Neural cell (in vitro differentiated cells): ENCODE measurements around the gene TEX19. TPM values are rescaled to one million over a fixed set of nuclear protein-coding genes. Genes with fewer than 3 reads are reported as not detected.

Experiments used
- H2AFZ ChIP-seq: fragments of 200-600, 300-800 bp; sonication (generic), shearing (Covaris generic); 2 replicates; pipeline ENCODE4 v1.6.0; 2014; ENCODE audit warnings: low read depth, mild to moderate bottlenecking, antibody characterized with exemption, low read length, moderate library complexity
- H3F3A ChIP-seq: fragments of 200-600 bp; shearing (Covaris generic); 2 replicates; pipeline ENCODE4 v1.6.1; 2016; ENCODE audit warnings: mild to moderate bottlenecking, moderate library complexity, mixed read lengths, antibody characterized with exemption, low read length; ENCODE audit not compliant: insufficient read depth, poor library complexity, severe bottlenecking
- H3K27ac ChIP-seq: fragments of 200-600, 300-800 bp; sonication (generic), shearing (Covaris generic); 2 replicates; pipeline ENCODE4 v1.5.1; 2014; ENCODE audit warnings: mild to moderate bottlenecking, low read length, moderate library complexity
- H3K27me3 ChIP-seq: fragments of 300-800, 200-600 bp; sonication (generic), shearing (Covaris generic); 2 replicates; pipeline ENCODE4 v1.6.0; 2014; ENCODE audit warnings: mild to moderate bottlenecking, low read depth, low read length, moderate library complexity; ENCODE audit not compliant: insufficient read depth
- H3K36me3 ChIP-seq: fragments of 300-800, 200-600 bp; sonication (generic), shearing (Covaris generic); 2 replicates; pipeline ENCODE4 v1.5.1; 2014; ENCODE audit warnings: mild to moderate bottlenecking, antibody characterized with exemption, low read length, moderate library complexity; ENCODE audit not compliant: insufficient read depth
- H3K4me2 ChIP-seq: fragments of 300-800, 200-600 bp; sonication (generic), shearing (Covaris generic); 2 replicates; pipeline ENCODE4 v1.6.0; 2014; ENCODE audit warnings: mild to moderate bottlenecking, low read length
- H3K4me3 ChIP-seq: fragments of 300-800, 200-600 bp; sonication (generic), shearing (Covaris generic); 2 replicates; pipeline ENCODE4 v1.5.1; 2014; ENCODE audit warnings: mild to moderate bottlenecking, low read length, moderate library complexity
- H3K79me2 ChIP-seq: fragments of 200-600 bp; shearing (Covaris generic); replicated peaks from 2 replicates; pipeline ENCODE4 v1.6.0; 2014; ENCODE audit warnings: mild to moderate bottlenecking, low read length, moderate library complexity; ENCODE audit not compliant: insufficient read depth
- H3K9ac ChIP-seq: fragments of 300-800, 200-600 bp; sonication (generic), shearing (Covaris generic); 2 replicates; pipeline ENCODE4 v1.6.1; 2016; ENCODE audit warnings: mild to moderate bottlenecking, low read length, mixed read lengths
- H3K9me2 ChIP-seq: fragments of 200-600 bp; shearing (Covaris generic); 2 replicates; pipeline ENCODE4 v1.6.1; 2016; ENCODE audit warnings: mild to moderate bottlenecking, low read length, mixed read lengths; ENCODE audit not compliant: insufficient read depth
- H3K9me3 ChIP-seq: fragments of 200-600, 300-800 bp; sonication (generic), shearing (Covaris generic); 2 replicates; pipeline ENCODE4 v1.6.1; 2016; ENCODE audit warnings: mild to moderate bottlenecking, mixed run types, low read length, moderate library complexity, mixed read lengths
- H4K20me1 ChIP-seq: fragments of 200-600 bp; shearing (Covaris generic); 2 replicates; pipeline ENCODE4 v1.6.1; 2016; ENCODE audit warnings: mild to moderate bottlenecking, mixed run types; ENCODE audit not compliant: insufficient read depth
- CTCF ChIP-seq: fragments of 450-650 bp; IDR thresholded peaks from 2 replicates; pipeline ENCODE4 v1.5.1; 2014; ENCODE audit warnings: antibody characterized with exemption, mild to moderate bottlenecking, moderate library complexity; ENCODE audit not compliant: poor library complexity, severe bottlenecking
- EP300 ChIP-seq: fragments of 450-650 bp; conservative IDR thresholded peaks from 2 replicates; pipeline ENCODE4 v1.6.1; 2014; ENCODE audit warnings: antibody characterized with exemption, mild to moderate bottlenecking, moderate library complexity; ENCODE audit not compliant: poor library complexity, severe bottlenecking
- EZH2 ChIP-seq: fragments of 200-600, 300-800 bp; shearing (Covaris generic), sonication (generic); IDR thresholded peaks from 2 replicates; pipeline ENCODE4 v1.6.1; 2014; ENCODE audit warnings: antibody characterized with exemption, low read length, borderline replicate concordance, mild to moderate bottlenecking; ENCODE audit not compliant: insufficient read depth, poor library complexity, severe bottlenecking
- MXI1 ChIP-seq: fragments of 450-650 bp; conservative IDR thresholded peaks from 2 replicates; pipeline ENCODE4 v1.6.1; 2014; ENCODE audit warnings: antibody characterized with exemption, mild to moderate bottlenecking; ENCODE audit not compliant: poor library complexity, severe bottlenecking
- POLR2AphosphoS5 ChIP-seq: IDR thresholded peaks from 2 replicates; pipeline ENCODE4 v1.6.1; 2012
- RAD21 ChIP-seq: fragments of 450-650 bp; conservative IDR thresholded peaks from 2 replicates; pipeline ENCODE4 v1.6.1; 2014; ENCODE audit warnings: antibody characterized with exemption, mild to moderate bottlenecking, moderate library complexity
- REST ChIP-seq: IDR thresholded peaks from 2 replicates; pipeline ENCODE4 v1.6.1; 2012; ENCODE audit warnings: borderline replicate concordance
- SMC3 ChIP-seq: fragments of 450-650 bp; conservative IDR thresholded peaks from 2 replicates; pipeline ENCODE4 v1.6.1; 2014; ENCODE audit warnings: antibody characterized with exemption, mild to moderate bottlenecking, moderate library complexity; ENCODE audit not compliant: poor library complexity
- TAF1 ChIP-seq: IDR thresholded peaks from 2 replicates; pipeline ENCODE4 v1.6.1; 2012; ENCODE audit warnings: low read depth
- polyA plus RNA-seq: library from polyadenylated mRNA; depleted of rRNA; stranded (reverse); fragments of >200 nt; gene quantifications from 2 replicates; pipeline ENCODE4 v1.2.3, GENCODE V29; 2014

Gene TEX19
- polyA plus RNA-seq, 1 donor from 2014 or later = not detected

GRCh38 chr17:82403662-82404660 is 44.9 kb downstream of the TEX19 start:
- Histone ChIP-seq H3K36me3 (no peaks in the 10 kb centered on the region), H3K9ac (no peak overlapping the region), H3K27me3 (no peaks in the 10 kb centered on the region), H3K79me2 (no peaks in the 10 kb centered on the region), H3K4me3 (no peak overlapping the region), H3K9me2 (no peaks in the 10 kb centered on the region), H3K27ac (no peak overlapping the region), H3K9me3 (no peaks in the 10 kb centered on the region), H2AFZ (no peak overlapping the region), H4K20me1 (no peaks in the 10 kb centered on the region), H3F3A (no peaks in the 10 kb centered on the region), H3K4me2 (no peak overlapping the region)
- TF ChIP-seq REST (no peak), EZH2 (no peak), RAD21 (no peak), EP300 (no peak), POLR2AphosphoS5 (no peak), MXI1 (no peak), SMC3 (no peak), TAF1 (no peak), CTCF (no peak)

GRCh38 chr17:82405051-82405450 is 46.0 kb downstream of the TEX19 start:
- H3F3A ChIP-seq = no peaks in the 10 kb centered on the region
- no peaks in the 10 kb centered on the region for H3K79me2 ChIP-seq
- H3K4me3 ChIP-seq = no peak overlapping the region
- no peaks in the 10 kb centered on the region for H4K20me1 ChIP-seq
- no peaks in the 10 kb centered on the region for H3K27me3 ChIP-seq
- H3K4me2 ChIP-seq = no peak overlapping the region
- TF ChIP-seq MXI1 = no peak
- no peak for TF ChIP-seq CTCF
- TF ChIP-seq POLR2AphosphoS5 = no peak
- no peak for TF ChIP-seq RAD21
- no peak for TF ChIP-seq REST
- no peak for TF ChIP-seq EP300
- TF ChIP-seq EZH2 = no peak
- no peak for TF ChIP-seq TAF1
- no peak for TF ChIP-seq SMC3
- no peaks in the 10 kb centered on the region for H3K9me3 ChIP-seq
- H2AFZ ChIP-seq = no peak overlapping the region
- no peak overlapping the region for H3K27ac ChIP-seq
- no peak overlapping the region for H3K9ac ChIP-seq
- H3K9me2 ChIP-seq = no peaks in the 10 kb centered on the region
- no peaks in the 10 kb centered on the region for H3K36me3 ChIP-seq
